HG03064 (cell line): Measurements from ENCODE around the gene SEMA5A.

Source experiments
- ATAC-seq: cut with Tn5 transposase; IDR thresholded peaks from one replicate; pipeline ENCODE4 v1.9.1; 2021; ENCODE audit warnings: low read depth; ENCODE audit not compliant: unreplicated experiment

SEMA5A gene

DNA sequence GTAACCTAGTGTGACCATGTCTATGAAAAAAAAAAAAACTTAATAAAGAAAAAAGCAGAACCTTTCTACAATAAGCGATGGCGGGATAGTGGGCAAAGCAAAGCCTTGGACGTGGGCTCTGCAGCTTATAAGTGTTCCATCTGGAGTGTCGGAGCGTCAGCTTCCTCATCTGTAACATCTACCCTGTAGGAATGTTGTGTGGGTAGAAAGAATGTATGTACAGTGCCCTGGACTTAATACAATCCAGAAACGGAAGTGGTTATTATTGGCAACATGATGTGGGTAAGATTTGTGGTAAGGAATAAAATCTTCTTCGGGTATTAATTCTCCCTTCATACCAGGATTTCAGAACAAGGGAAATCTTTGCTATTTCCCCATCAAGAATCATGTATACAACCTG, 66.5 kb downstream of the SEMA5A start:
- ATAC-seq, result no peak

DNA sequence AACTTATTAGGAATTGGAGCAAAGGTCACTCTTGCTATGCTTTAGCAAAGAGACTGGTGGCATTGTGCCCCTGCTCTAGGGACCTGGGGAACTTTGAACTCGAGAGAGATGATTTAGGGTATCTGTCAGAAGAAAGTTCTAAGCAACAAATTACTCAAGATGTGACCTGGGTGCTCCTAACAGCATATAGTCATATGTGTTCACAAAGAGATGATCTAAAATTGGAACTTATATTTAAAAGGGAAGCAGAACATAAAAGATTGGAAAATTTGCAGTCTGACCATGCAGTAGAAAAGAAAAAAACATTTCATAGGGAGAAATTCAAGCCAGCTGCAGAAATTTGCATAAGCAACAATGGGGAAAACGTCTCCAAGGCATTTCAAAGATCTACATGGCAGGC, 68.3 kb downstream of the SEMA5A start:
- ATAC-seq, result no peak

DNA sequence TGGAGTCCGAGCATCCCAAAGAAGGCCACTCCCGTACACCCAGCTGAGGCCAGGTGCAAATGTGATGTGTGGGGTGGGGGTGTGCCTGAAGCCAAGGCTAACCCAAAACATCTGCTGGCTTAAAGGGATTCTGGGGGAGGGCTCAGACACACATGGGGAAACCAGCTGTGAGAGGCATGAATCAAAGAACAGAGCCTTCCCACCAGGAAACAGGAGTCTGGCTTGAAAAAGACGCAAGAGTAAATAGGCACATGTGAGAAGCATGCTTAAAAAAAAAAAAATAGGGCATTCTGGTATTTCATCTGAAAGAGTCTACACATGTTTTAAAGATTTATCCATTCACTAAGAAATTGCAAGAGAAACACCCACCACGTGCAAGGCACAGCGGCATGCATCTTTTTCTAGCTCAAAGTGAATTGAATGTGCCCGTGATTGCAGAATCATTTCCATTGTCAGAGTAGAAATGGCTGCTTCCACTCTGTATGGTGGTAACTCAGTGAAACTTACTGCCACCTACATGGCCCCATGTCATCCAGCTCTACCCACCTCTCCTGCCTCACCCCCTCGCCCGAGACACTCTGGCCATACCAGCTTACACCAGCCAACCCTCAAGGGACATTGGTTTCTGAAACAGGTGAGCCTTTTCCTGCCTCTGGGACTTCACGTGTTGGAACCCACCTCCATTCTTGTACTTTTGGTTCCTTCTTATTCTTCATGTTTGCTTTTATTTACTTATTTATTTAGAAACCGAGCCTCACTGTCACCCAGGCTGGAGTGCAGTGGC, 71.5 kb downstream of the SEMA5A start:
- ATAC-seq, result no peak

DNA sequence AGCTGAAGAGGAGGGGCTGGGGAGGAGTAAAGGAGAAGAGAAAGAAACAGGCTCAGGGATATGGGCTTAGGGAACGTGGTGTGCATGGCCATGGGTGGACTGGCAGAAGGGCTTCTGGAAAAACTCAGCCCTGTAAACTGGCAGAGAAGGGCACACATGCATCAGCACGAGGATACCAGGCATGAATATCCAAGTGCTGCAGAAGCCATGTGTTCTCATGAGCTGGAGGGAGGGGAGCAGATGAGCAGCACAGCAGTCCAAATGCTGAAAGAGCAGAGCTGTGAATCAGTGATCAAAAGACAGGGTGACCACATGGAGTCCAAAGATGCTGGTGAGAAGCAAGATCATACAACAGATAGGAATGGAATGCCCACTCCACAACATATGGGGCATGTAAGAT, 72.3 kb downstream of the SEMA5A start:
- ATAC-seq, result no peak

DNA sequence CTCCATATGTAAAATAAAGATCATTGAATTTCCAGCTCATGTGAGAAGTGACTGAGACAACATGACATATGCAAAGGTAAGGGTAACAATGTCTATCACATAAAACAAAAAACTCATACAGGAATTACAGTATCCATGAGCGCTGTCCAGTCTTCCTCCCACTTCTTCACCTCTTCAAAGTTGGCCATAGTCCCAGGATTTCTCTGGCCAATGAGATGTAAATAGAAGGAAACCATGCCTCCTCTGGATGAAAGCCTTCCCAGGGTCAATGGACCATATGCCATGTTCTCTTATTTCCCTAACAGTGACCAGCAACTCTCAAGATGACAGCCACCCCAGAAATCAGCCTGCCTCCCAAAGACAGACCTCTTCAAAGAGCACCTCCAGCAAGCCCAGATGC, 75.5 kb downstream of the SEMA5A start:
- ATAC-seq, result no peak

DNA sequence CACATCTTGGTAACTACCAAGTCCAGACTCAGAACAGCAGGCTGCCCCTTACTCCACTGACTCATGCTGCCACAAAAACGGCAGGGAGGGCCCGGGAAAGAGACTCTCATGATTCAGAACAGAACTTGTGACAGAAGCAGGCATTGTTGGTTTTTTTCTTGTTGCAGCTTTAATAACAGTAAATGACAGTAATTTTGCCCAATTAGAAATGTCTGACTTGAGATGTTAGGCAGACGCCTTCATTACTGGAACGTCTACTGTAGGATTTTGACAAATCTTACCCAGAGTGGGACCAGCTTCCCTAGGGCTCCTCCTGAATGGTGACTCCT, 77.9 kb downstream of the SEMA5A start:
- ATAC-seq, result no peak

DNA sequence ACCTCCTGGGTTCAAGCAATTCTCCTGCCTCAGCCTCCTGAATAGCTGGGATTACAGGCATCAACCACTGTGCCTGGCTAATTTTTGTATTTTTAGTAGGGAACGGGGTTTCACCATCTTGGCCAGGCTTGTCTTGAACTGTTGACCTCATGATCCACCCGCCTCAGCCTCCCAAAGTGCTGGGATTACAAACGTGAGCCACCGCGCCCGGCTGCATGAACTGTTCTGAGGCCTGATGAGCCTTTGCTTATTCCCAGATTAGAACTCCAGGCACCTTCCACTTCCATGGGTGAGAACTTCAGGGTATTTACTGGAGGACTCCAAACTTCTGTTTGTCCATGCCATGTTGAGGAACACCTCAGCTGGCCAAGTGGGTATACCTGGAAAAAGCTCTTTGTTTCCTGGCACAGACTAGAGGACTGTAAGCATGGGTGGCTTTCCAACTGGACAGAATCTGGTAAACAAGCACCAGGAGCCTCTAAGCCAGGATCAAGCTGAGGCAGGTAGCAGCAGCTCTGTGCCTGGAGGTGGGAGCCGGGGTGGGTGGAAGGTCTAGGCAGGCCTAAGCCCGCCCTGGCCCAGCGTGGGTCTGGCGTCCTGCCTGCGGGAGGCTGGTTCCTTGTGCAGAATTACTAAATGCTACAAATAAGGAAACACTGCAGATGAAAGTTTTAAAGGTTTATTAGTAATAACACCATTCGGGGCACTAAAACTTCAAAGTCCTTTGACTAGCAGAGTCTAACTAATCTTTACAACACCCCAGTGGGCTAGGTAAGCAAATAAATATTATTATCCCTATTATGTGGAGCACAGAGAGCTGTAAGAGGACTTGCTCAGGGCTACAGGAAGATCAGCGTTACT, 78.4 kb downstream of the SEMA5A start:
- no peak for ATAC-seq

DNA sequence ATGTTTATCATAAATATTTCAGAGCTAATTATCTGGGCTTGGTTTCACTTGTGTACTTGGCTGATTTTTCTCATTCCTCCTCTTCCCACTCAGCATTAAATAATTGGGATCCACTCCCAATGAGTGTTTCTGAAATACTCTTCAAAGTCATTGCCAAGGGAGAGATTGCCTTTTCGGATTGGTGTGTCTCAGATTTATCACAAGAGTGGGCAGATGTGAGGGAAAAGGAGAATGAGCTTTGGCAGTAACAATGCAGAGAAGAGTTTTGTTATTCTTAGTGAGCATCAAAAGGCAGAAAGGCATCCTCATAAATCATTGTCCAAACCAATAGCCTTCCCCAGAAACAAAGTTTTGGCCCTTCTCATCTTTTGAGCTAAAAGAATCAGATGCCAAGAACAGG, 79.2 kb downstream of the SEMA5A start:
- no peak for ATAC-seq

DNA sequence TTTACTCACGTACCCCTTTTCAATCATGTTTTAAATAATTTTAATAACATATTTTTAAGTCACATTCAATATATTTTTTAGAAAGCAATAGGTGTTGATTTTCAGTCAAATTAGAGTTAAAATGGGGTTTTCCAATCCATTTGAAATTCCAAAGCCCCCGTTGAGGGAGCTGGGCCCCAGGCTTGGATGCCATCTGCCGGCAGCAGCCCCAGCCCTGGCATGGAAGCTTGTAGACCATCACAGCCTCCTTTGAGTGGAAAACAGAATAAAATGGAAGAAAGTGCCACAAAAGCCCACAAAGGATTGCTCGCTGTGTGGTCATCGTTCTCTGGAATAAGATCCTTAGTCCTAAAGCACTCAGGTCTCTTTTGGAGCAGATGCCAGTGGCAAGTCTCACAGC, 81.4 kb downstream of the SEMA5A start:
- no peak for ATAC-seq

DNA sequence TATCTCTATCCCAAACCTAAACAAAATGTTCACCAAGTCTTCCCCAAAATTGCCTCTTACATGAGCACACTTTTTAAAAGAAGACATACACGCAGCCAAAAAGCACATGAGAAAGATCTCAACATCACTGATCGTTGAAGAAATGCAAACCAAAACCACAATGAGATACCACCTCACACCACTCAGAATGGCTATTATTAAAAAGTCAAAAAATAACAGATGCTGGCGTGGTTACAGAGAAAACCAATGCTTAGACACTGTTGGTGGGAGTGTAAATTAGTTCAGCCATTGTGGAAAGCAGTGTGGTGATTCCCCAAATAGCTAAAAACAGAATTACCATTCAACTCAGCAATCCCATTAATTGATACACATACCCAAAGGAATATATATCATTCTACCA, 83.8 kb downstream of the SEMA5A start:
- no peak for ATAC-seq

DNA sequence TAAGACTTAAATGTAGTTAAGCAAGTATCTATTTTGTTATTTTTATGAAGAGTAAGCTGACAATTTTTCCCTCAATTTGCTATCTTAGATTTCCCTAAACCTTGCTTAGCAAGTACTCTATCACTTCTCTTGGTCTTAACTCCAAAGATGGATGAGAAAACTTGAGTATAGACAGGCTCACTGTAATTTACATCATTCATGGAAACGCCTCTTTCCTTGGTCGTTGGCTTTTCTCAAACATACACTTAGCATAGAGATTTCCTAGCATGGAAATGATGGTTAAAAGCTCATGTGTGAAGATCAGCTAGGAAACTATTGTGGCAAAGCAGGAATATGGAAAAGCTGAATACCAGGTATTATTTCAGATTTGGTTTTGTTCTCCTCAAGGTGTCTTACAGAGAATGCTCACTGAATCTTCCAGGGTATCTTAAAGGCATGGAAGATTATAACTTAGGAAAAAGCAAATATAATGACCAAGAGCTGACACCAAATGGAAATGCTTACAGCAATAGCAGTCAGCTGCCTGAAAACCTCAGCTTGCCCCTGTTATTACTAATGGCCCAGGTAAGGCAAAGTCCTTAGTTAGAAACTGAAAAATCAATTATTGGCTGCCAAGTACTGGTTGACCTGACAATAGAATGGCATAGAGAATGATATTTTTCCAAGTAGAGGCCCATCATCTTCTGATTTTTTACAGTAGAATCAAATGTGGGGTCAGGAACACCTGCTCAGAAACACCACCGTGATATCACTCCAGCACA, 84.8 kb downstream of the SEMA5A start:
- ATAC-seq, result no peak

DNA sequence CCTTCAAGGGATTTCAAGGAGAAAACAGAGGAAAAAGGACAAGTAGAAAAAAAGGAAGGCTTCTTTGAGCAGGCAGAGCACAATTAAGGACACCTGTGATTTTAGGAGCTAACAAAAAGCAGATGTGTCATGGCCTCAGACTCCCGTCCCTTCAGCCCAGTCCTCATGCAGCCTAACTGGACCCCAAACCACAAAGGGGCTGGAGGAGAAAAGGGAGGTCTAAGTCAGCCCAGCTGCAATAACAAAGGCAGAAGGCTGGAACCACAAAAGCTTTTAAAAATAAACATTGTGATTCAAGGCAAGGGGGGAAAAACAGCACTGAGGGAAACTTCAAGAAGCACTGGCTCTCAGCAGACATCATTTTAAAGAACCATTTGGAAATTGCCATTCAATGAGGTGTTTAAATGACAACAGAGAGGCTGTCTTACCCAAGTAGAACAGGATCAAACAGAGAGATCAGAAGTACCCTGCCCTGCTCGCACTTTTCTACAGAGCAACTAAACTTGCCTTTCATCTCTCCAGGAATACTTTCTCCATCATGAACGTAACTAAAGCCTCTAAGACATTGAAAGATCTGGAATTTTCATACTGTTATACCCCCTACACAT, 89.3 kb downstream of the SEMA5A start:
- no peak for ATAC-seq

DNA sequence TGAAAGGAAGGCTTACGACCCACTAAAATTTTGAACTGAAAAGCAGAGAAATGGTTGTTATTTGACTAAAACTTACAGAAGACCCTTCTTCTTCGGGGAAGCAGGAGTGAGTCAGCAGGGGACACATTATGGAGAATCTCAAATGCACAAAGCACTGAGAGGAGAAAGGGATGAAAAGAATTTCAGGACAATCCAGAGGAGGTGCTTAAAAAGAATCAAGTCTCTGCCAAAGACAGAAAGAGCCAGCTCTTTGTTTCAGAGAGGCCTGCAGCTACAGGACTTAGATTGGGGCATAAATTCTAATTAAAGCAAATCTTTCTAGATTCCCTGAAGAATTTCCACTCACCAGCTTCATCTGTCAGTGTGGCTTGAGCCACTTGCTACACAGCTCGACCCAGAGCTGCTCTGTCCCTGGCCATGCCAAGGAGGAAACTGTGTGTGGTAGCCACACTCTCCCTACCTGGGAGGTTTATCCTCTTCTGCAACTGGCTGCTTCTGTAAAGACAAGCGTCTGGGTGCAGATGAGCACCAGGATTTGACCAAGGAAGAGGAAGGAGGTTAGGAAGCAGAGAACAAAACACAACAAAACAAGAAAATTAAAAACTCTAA, 89.9 kb downstream of the SEMA5A start:
- ATAC-seq, result no peak

DNA sequence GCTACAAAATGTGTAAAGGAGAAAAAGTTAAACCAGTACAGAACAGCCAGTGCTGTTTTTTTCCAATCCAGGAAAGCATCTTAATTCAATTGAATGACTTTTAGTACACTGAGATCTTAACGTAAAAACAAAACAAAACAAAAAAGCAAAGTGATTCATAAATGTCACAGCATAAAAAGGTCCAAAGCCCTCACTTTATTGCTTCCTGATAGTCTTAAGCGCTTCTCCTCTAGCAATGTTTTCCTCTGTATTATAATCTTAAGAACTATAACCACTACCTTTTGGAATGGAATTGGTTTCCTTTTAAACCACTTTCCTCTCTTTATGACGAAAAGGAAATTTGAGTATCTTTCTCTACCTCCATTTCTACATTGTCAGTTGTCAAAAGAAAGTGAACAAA, 91.4 kb downstream of the SEMA5A start:
- no peak for ATAC-seq

DNA sequence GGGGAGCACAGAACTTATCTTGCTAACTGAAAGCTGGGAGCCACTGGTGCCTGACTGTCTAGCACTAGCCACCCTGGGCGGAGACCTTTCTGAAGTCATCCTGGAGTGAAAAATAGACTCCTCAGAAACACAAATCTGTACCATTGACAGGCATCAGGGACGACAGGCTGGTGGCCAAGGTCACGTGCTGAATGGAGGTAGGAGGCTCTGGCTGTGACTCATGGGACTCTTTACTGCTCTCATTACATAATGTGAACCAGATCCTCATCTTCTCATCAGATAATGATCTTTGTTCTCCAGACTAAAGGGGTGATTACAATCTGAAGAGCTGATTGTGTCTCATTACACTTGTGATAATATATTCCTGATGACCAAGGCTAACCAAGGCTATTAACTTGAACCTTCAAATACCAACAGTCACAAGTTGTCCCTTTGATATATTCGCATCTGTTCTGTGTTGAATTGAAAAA, 91.8 kb downstream of the SEMA5A start:
- no peak for ATAC-seq

DNA sequence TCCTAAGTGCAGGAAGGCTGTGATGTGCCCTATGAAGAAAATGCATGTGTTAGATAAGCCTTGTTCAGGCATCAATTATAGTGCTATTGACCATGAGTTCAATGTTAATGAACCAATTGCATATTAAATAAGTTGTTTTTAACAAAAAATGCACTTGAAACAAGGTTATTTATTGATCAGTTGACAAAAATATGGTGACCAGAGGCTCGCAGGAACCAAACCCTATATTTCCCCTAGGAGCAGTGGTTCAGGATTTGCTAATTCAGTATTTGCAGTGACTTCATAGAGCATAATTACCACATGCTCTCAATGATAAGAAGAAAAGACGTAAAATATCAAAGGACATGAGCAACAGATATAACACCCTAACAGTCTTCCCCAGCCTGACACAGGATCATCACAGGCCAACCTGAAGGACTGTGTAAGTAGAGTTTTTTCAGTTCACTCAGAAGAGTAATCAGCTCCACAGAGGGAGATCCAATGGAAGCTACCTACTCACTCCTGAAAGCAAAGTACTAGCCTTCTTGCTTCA, 92.3 kb downstream of the SEMA5A start:
- no peak for ATAC-seq

DNA sequence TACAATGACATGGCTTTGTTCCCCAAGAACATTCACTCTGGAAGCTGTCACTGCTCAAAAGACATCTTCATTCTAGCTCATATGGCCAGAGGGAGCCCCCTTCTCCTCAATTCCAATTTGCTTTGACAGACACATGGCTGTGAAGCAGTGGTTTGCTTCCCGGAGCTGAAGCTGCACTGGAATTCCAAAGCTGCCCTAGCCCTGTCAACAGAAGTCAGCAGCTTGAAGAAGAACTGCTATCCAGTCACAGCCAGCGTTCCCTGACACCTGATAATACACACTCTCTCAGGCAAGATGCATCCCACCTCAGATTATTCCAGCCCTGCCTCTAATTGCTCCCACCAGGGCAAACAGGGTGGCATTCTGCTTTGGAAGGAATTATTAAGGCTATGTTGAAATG, 93.7 kb downstream of the SEMA5A start:
- no peak for ATAC-seq

DNA sequence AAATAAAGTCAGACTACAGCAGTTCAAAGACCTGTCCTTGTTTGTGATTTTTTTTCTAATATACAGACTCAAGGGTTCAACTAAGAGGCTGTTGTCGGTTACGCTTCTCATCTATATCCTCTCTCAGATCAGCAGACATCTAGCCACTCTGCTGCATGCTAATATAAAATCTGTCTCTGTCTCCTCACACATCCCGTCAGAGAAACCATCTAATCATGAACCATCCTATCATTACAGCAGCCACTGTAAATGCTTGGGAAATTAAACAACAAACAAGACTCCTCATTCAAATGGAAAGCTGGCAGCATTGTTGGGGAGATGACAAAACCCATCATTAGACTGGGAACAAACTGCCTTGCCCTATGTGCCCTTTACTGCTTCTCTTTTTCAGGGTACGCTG, 94.8 kb downstream of the SEMA5A start:
- no peak for ATAC-seq

DNA sequence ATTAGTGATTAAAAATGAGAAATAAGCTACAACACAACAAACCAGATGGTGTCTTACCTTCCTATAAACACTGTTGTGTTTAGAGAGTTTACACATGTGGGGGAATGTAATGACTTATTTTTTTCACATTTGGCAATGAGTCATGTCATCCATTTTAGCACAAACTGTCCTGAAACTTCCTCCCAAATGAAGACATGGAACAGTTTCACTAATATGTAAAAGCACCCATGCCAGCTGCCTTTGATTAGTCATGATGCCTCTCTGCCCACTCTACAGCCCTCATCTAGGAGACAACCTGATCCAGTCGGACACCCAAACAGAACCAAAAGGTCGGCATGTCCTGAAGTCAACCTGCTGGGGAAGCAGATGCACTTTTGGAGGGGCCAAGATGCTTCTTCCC, 98.2 kb downstream of the SEMA5A start:
- no peak for ATAC-seq

DNA sequence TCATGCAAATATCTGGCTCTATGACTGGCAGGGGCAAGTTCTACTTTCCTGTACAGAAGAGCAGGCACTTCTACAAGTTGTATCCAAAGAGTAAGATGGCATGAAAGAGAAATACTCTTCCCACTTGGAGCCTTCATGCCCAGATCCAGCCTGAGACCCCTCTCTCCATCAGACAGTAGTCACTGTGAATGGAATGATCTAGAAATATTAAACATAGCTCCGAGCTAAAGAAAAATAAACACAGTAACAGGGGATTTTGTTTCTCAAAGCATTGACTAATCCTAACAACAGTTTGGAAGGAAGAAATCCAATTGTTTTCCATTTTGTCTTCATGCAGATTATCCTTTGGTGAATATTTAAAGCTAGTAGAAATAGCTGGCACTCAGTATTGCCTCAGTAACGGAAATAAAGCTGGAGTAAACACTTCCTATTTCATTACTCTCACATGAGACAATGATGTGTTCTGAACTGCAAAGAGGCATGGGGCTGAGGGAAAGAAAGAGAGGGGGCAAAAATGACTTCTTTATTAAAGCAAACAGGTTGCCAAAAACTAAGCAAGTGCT, 100.0 kb downstream of the SEMA5A start:
- ATAC-seq, result no peak
